GM21786 (cell line): ENCODE data around the gene NUDT5.
"Not testable (repeated sequence)": the region's sequence is repeated elsewhere in the genome, so short reads cannot be mapped to it uniquely, and the experiment has no call there.

Experiments
- ATAC-seq: cut with Tn5 transposase; IDR thresholded peaks from one replicate; pipeline ENCODE4 v1.9.1; 2021; ENCODE audit not compliant: unreplicated experiment

NUDT5 gene

GRCh38 chr10:12195603-12196506 is at the start of gene NUDT5, which contains the start of gene CDC123:
TSS of gene NUDT5 (minus strand) at chr10:12195891. CDS start at chr10:12186291, 9,600 bp downstream.
TSS of gene CDC123 (plus strand) at chr10:12196188. CDS start at chr10:12196246, 58 bp downstream.
- ATAC-seq, result peak; percentile 88

- peak; percentile 60 for ATAC-seq
Observed at GRCh38 chr10:12243864-12244620, 48.4 kb upstream of the NUDT5 start.

GRCh38 chr10:12241810-12242529 is 46.3 kb upstream of the NUDT5 start:
- ATAC-seq, result no peak

- ATAC-seq, result no peak
Observed at GRCh38 chr10:12238821-12239220, 43.1 kb upstream of the NUDT5 start.

GRCh38 chr10:12237265-12238220 is 41.9 kb upstream of the NUDT5 start:
- no peak for ATAC-seq

- ATAC-seq, result no peak
Observed at GRCh38 chr10:12235796-12236195, 40.1 kb upstream of the NUDT5 start.

GRCh38 chr10:12235116-12235694 is 39.5 kb upstream of the NUDT5 start:
- no peak for ATAC-seq

GRCh38 chr10:12234687-12235086 is 39.0 kb upstream of the NUDT5 start:
- not testable (repeated sequence) for ATAC-seq

GRCh38 chr10:12228851-12229250 is 33.2 kb upstream of the NUDT5 start:
- ATAC-seq, result no peak

GRCh38 chr10:12226438-12226837 is 30.7 kb upstream of the NUDT5 start:
- ATAC-seq, result not testable (repeated sequence)

- ATAC-seq, result no peak
Observed at GRCh38 chr10:12225444-12225843, 29.8 kb upstream of the NUDT5 start.

- ATAC-seq, result no peak
Observed at GRCh38 chr10:12221323-12222298, 25.9 kb upstream of the NUDT5 start.

- ATAC-seq, result no peak
Observed at GRCh38 chr10:12218991-12219390, 23.3 kb upstream of the NUDT5 start.

GRCh38 chr10:12214763-12215218 is 19.1 kb upstream of the NUDT5 start:
- no peak for ATAC-seq

GRCh38 chr10:12214093-12214492 is 18.4 kb upstream of the NUDT5 start:
- ATAC-seq, result no peak

- no peak for ATAC-seq
Observed at GRCh38 chr10:12213621-12214020, 17.9 kb upstream of the NUDT5 start.

- ATAC-seq, result no peak
Observed at GRCh38 chr10:12212454-12212853, 16.8 kb upstream of the NUDT5 start.

- no peak for ATAC-seq
Observed at GRCh38 chr10:12208460-12208859, 12.8 kb upstream of the NUDT5 start.
